HCT116 (cell line): ENCODE data around the gene SERPING1. TPM values are rescaled to one million over a fixed set of nuclear protein-coding genes. Genes with fewer than 3 reads are reported as not detected.

Experiments used
- ATAC-seq: fragments of 200-7000 bp; cut with Tn5 transposase; 2 replicates; pipeline ENCODE4 v1.9.1; 2020; ENCODE audit warnings: mild to moderate bottlenecking, moderate library complexity
- BruUV-seq: library from RNA; stranded (reverse); fragments of 400-500 nt; replicated peaks from 2 replicates; lab custom pipeline; 2021; lab: Mats Ljungman, UMichigan
- CTCF ChIA-PET: fragments of 300-600 bp; sonication (Branson Sonifier 250); formaldehyde crosslinking; loops from one replicate; lab custom pipeline; 2021; ENCODE audit warnings: antibody characterized with exemption; lab: Charles Lee
- POLR2A ChIA-PET: fragments of 300-600, 350-600 bp; sonication (Branson Sonifier 250); formaldehyde crosslinking; loops from one replicate; lab custom pipeline; 2021; ENCODE audit warnings: antibody characterized with exemption; lab: Charles Lee
- RAD21 ChIA-PET, 2 experiments: fragments of 300-600 bp; sonication (Branson Sonifier 250); formaldehyde crosslinking; loops; one replicate each; lab custom pipeline; 2023; ENCODE audit warnings: low total read pairs in 2 of 2; ENCODE audit not compliant: uncharacterized antibody in 2 of 2, unreplicated experiment in 2 of 2, low non-redundant PET in 1 of 2; lab: Charles Lee
- DNase-seq: peaks from one replicate; pipeline ENCODE4 v3.0.0-alpha.2; 2010; ENCODE audit warnings: low read depth, low spot score
- H2AFZ ChIP-seq: fragments of 200-600 bp; shearing (Covaris generic), sonication (generic); 2 replicates; pipeline ENCODE4 v1.6.1; 2017; ENCODE audit warnings: low read depth, mixed run types, mixed read lengths, antibody characterized with exemption, low read length; ENCODE audit not compliant: poor library complexity, severe bottlenecking
- H3K27ac ChIP-seq: 2 replicates; pipeline ENCODE4 v1.5.1; 2012; ENCODE audit warnings: low read depth, low read length
- H3K27me3 ChIP-seq: fragments of 200-600 bp; sonication (generic); 2 replicates; pipeline ENCODE4 v1.6.1; 2016; ENCODE audit warnings: mixed run types, low read length, mixed read lengths; ENCODE audit not compliant: insufficient read depth
- H3K36me3 ChIP-seq, 2 experiments: fragments of 200-500 bp in 1 of 2; fragments of 200-600 bp in 1 of 2; sonication (Bioruptor generic) in 1 of 2; sonication (generic) in 1 of 2; 2 replicates each; pipeline versions ENCODE4 v1.5.1 to v1.6.1; 2014 to 2016; ENCODE audit warnings: low read length in 2 of 2, inconsistent platforms in 1 of 2, mixed read lengths in 1 of 2, mixed run types in 1 of 2; ENCODE audit not compliant: insufficient read depth in 2 of 2, control insufficient read depth in 1 of 2
- H3K4me1 ChIP-seq, 2 experiments: fragments of 200-600 bp in 1 of 2; sonication (generic) in 1 of 2; 2 replicates each; pipeline versions ENCODE4 v1.5.1 to v1.6.1; 2012 to 2017; ENCODE audit warnings: low read length in 2 of 2, inconsistent platforms in 1 of 2, mild to moderate bottlenecking in 1 of 2, mixed read lengths in 1 of 2, mixed run types in 1 of 2, moderate library complexity in 1 of 2; ENCODE audit not compliant: insufficient read depth in 2 of 2, control insufficient read depth in 1 of 2
- H3K4me2 ChIP-seq: fragments of 200-600 bp; sonication (generic); 2 replicates; pipeline ENCODE4 v1.6.1; 2017; ENCODE audit warnings: mixed run types, low read length, mixed read lengths
- H3K4me3 ChIP-seq, 2 experiments: fragments of 200-600 bp in 1 of 2; sonication (generic) in 1 of 2; replicated peaks in 1 of 2; 2 replicates each; pipeline ENCODE4 v1.5.1; 2011 to 2016; ENCODE audit warnings: low read length in 2 of 2, control low read depth in 1 of 2, low read depth in 1 of 2, mild to moderate bottlenecking in 1 of 2, mixed read lengths in 1 of 2, mixed run types in 1 of 2
- H3K79me2 ChIP-seq: fragments of 200-600 bp; sonication (generic); 2 replicates; pipeline ENCODE4 v1.6.1; 2017; ENCODE audit warnings: mild to moderate bottlenecking, mixed run types, low read length, moderate library complexity, mixed read lengths; ENCODE audit not compliant: insufficient read depth
- H3K9ac ChIP-seq: fragments of 200-600 bp; sonication (generic); 2 replicates; pipeline ENCODE4 v1.6.1; 2016; ENCODE audit warnings: low read length, mixed read lengths
- H3K9me2 ChIP-seq: fragments of 200-600 bp; sonication (generic), shearing (Covaris generic); 2 replicates; pipeline ENCODE4 v1.6.1; 2017; ENCODE audit warnings: mixed run types, mild to moderate bottlenecking, moderate library complexity; ENCODE audit not compliant: insufficient read depth
- H3K9me3 ChIP-seq, 2 experiments: fragments of 200-500 bp in 1 of 2; fragments of 200-600 bp in 1 of 2; sonication (Bioruptor generic) in 1 of 2; sonication (generic) in 1 of 2; 2 replicates each; pipeline ENCODE4 v1.6.1; 2014 to 2017; ENCODE audit warnings: low read length in 2 of 2, mixed read lengths in 2 of 2, inconsistent platforms in 1 of 2, low read depth in 1 of 2, mild to moderate bottlenecking in 1 of 2, mixed run types in 1 of 2, moderate library complexity in 1 of 2; ENCODE audit not compliant: control insufficient read depth in 1 of 2, insufficient read depth in 1 of 2
- H4K20me1 ChIP-seq: fragments of 200-600 bp; sonication (generic), shearing (Covaris generic); 2 replicates; pipeline ENCODE4 v1.6.1; 2017; ENCODE audit warnings: mixed run types, mild to moderate bottlenecking, moderate library complexity; ENCODE audit not compliant: insufficient read depth
- CEBPB ChIP-seq: IDR thresholded peaks from 2 replicates; pipeline ENCODE4 v1.6.1; 2012; ENCODE audit warnings: low read depth
- ELF1 ChIP-seq: IDR thresholded peaks from 2 replicates; pipeline ENCODE4 v1.6.1; 2012; ENCODE audit warnings: low read depth, borderline replicate concordance
- EZH2 ChIP-seq: fragments of 200-600 bp; sonication (generic); IDR thresholded peaks from 2 replicates; pipeline ENCODE4 v1.6.1; 2017; ENCODE audit warnings: antibody characterized with exemption, mixed run types
- FOSL1 ChIP-seq: IDR thresholded peaks from 2 replicates; pipeline ENCODE4 v1.6.1; 2012; ENCODE audit warnings: low read depth
- JUND ChIP-seq: IDR thresholded peaks from 2 replicates; pipeline ENCODE4 v1.6.1; 2012
- POLR2A ChIP-seq: IDR thresholded peaks from 2 replicates; pipeline ENCODE4 v1.7.0; 2011; ENCODE audit warnings: borderline replicate concordance; ENCODE audit not compliant: insufficient read depth, insufficient read length; ENCODE audit errors: extremely low read depth
- POLR2AphosphoS5 ChIP-seq: IDR thresholded peaks from 2 replicates; pipeline ENCODE4 v1.6.1; 2011; ENCODE audit warnings: mild to moderate bottlenecking, low read depth, low read length, moderate library complexity
- SRF ChIP-seq: IDR thresholded peaks from 2 replicates; pipeline ENCODE4 v1.6.1; 2012; ENCODE audit warnings: low read depth
- TCF7L2 ChIP-seq: IDR thresholded peaks from 2 replicates; pipeline ENCODE4 v1.7.0; 2011; ENCODE audit warnings: borderline replicate concordance, inconsistent platforms; ENCODE audit not compliant: insufficient read depth, insufficient read length; ENCODE audit errors: extremely low read depth
- ZFX ChIP-seq: fragments of 450-650 bp; IDR thresholded peaks from 2 replicates; pipeline ENCODE4 v1.6.1; 2017
- intact Hi-C: fragments of 100-400 bp; cut with micrococcal nuclease; formaldehyde crosslinking; loops from 2 replicates; pipeline ENCODE4 v1.10.0; 2022
- total RNA-seq: library from RNA; stranded (reverse); gene quantifications from one replicate; pipeline ENCODE4 v1.2.1, GENCODE V29; 2021; ENCODE audit not compliant: unreplicated experiment
- TF ChIP-seq, protein P1 (sequence below): IDR thresholded peaks from 2 replicates; pipeline ENCODE4 v1.6.1; 2012
- TF ChIP-seq, protein P2 (sequence below): IDR thresholded peaks from 2 replicates; pipeline ENCODE4 v1.6.1; 2011; ENCODE audit warnings: mild to moderate bottlenecking, low read length, moderate library complexity; ENCODE audit not compliant: insufficient replicate concordance; ENCODE audit errors: extremely low read depth
- TF ChIP-seq, protein P3 (sequence below): IDR thresholded peaks from 2 replicates; pipeline ENCODE4 v1.6.1; 2012; ENCODE audit warnings: low read depth

Gene SERPING1
- total RNA-seq, 1 experiment from 2014 or later, result 3.4 TPM

DNA sequence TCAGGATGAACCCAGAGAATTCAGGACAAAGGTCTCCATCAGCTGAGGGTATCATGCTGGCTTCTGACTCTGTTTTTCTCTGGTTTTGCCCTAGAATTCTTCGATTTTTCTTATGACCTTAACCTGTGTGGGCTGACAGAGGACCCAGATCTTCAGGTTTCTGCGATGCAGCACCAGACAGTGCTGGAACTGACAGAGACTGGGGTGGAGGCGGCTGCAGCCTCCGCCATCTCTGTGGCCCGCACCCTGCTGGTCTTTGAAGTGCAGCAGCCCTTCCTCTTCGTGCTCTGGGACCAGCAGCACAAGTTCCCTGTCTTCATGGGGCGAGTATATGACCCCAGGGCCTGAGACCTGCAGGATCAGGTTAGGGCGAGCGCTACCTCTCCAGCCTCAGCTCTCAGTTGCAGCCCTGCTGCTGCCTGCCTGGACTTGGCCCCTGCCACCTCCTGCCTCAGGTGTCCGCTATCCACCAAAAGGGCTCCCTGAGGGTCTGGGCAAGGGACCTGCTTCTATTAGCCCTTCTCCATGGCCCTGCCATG lies 16.8 kb downstream of the SERPING1 start:
- ChIA-PET CTCF (no interaction called here), RAD21 (no interaction called here)
- H3K9me2 ChIP-seq, result no peaks in the 10 kb centered on the region
- no peaks in the 10 kb centered on the region for H3K4me1 ChIP-seq
- no peak overlapping the region for H3K9ac ChIP-seq
- no peak for DNase-seq
- H3K79me2 ChIP-seq, result no peaks in the 10 kb centered on the region
- H3K27ac ChIP-seq, result no peak overlapping the region
- peaks cover 0 to 2% of the 10 kb centered on the region in 2 experiments; a peak in 1 of 4 replicates for H3K9me3 ChIP-seq
- intact Hi-C loops, result no loop called here
- no TSS peak for BruUV-seq
- no peak overlapping the region for H3K4me2 ChIP-seq
- no peak for ATAC-seq
- no peak overlapping the region for H3K4me3 ChIP-seq
- no peaks in the 10 kb centered on the region for H3K36me3 ChIP-seq
- TF ChIP-seq, protein P1, sequence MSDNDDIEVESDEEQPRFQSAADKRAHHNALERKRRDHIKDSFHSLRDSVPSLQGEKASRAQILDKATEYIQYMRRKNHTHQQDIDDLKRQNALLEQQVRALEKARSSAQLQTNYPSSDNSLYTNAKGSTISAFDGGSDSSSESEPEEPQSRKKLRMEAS, result no peak
- no peak for TF ChIP-seq CEBPB
- TF ChIP-seq, protein P2, sequence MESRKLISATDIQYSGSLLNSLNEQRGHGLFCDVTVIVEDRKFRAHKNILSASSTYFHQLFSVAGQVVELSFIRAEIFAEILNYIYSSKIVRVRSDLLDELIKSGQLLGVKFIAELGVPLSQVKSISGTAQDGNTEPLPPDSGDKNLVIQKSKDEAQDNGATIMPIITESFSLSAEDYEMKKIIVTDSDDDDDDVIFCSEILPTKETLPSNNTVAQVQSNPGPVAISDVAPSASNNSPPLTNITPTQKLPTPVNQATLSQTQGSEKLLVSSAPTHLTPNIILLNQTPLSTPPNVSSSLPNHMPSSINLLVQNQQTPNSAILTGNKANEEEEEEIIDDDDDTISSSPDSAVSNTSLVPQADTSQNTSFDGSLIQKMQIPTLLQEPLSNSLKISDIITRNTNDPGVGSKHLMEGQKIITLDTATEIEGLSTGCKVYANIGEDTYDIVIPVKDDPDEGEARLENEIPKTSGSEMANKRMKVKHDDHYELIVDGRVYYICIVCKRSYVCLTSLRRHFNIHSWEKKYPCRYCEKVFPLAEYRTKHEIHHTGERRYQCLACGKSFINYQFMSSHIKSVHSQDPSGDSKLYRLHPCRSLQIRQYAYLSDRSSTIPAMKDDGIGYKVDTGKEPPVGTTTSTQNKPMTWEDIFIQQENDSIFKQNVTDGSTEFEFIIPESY, result no peak
- TF ChIP-seq, all 23 proteins: peak for 0
- H3K27me3 ChIP-seq, result no peaks in the 10 kb centered on the region
- POLR2A ChIA-PET, result no interaction called here
- no peak overlapping the region for H2AFZ ChIP-seq
- H4K20me1 ChIP-seq, result no peaks in the 10 kb centered on the region

DNA sequence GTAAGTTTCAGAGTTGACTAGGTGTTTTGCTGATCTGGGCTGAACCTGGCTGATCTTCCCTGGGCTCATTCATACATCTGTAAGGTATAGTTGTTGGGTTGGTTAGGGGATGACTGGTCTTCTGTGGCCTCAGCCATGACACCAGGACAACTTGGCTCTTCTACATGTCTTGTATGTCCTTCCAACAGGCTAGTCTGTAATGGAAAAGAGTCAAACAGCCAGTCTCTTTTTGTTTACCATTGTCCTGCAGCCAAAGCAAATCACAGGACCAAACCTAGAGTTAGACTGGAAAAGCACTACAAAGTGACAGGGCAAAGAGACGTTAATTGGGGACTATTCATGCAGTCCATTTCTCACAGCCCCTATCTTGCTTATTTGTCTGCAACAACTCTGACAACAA lies 17.8 kb downstream of the SERPING1 start:
- intact Hi-C loops, result no loop called here
- BruUV-seq, result no TSS peak
- H3K9ac ChIP-seq, result no peak overlapping the region
- TF ChIP-seq, protein P3, sequence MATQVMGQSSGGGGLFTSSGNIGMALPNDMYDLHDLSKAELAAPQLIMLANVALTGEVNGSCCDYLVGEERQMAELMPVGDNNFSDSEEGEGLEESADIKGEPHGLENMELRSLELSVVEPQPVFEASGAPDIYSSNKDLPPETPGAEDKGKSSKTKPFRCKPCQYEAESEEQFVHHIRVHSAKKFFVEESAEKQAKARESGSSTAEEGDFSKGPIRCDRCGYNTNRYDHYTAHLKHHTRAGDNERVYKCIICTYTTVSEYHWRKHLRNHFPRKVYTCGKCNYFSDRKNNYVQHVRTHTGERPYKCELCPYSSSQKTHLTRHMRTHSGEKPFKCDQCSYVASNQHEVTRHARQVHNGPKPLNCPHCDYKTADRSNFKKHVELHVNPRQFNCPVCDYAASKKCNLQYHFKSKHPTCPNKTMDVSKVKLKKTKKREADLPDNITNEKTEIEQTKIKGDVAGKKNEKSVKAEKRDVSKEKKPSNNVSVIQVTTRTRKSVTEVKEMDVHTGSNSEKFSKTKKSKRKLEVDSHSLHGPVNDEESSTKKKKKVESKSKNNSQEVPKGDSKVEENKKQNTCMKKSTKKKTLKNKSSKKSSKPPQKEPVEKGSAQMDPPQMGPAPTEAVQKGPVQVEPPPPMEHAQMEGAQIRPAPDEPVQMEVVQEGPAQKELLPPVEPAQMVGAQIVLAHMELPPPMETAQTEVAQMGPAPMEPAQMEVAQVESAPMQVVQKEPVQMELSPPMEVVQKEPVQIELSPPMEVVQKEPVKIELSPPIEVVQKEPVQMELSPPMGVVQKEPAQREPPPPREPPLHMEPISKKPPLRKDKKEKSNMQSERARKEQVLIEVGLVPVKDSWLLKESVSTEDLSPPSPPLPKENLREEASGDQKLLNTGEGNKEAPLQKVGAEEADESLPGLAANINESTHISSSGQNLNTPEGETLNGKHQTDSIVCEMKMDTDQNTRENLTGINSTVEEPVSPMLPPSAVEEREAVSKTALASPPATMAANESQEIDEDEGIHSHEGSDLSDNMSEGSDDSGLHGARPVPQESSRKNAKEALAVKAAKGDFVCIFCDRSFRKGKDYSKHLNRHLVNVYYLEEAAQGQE, result no peak
- no peak for TF ChIP-seq SRF
- no peak for TF ChIP-seq POLR2AphosphoS5
- TF ChIP-seq JUND, result no peak
- no peak for TF ChIP-seq ZFX
- no peak for TF ChIP-seq TCF7L2
- TF ChIP-seq EZH2, result no peak
- no peak for TF ChIP-seq FOSL1
- no peak for TF ChIP-seq ELF1
- no peak for TF ChIP-seq POLR2A
- TF ChIP-seq, all 23 proteins: peak for 0
- Histone ChIP-seq H3K4me1 (no peaks in the 10 kb centered on the region), H3K36me3 (no peaks in the 10 kb centered on the region), H3K27me3 (no peaks in the 10 kb centered on the region), H2AFZ (no peak overlapping the region), H3K4me3 (no peak overlapping the region), H3K9me3 (peaks cover 6 to 12% of the 10 kb centered on the region in 2 experiments; a peak in 2 of 4 replicates), H3K27ac (no peak overlapping the region), H3K4me2 (no peak overlapping the region), H3K79me2 (no peaks in the 10 kb centered on the region), H3K9me2 (no peaks in the 10 kb centered on the region), H4K20me1 (no peaks in the 10 kb centered on the region)
- CTCF ChIA-PET, result no interaction called here
- no peak for ATAC-seq
- POLR2A ChIA-PET, result no interaction called here
- DNase-seq, result no peak
- RAD21 ChIA-PET, result no interaction called here
